ENCODE measurements around the gene HDHD5.
"Not testable (repeated sequence)": the region's sequence is repeated elsewhere in the genome, so short reads cannot be mapped to it uniquely, and the experiment has no call there.

Gene HDHD5

GRCh38 chr22:17155941-17156340, 3.1 kb downstream of the HDHD5 start:
- Histone ChIP-seq H3K27me3 (ENCODE audit: control insufficient read depth in 1 of 2, insufficient read depth in 2 of 2, low read length in 2 of 2) (no peaks in the 10 kb centered on the region), H3K27ac (ENCODE audit: low read length) (no peak overlapping the region), H3K4me1 (ENCODE audit: control insufficient read depth, insufficient read depth, low read length) (peaks cover 18% of the 10 kb centered on the region), H3K9me3 (ENCODE audit: control insufficient read depth in 2 of 2, low read length in 2 of 2) (no peaks in the 10 kb centered on the region), H3K4me3 (ENCODE audit: low read length in 2 of 2) (no peak overlapping the region), H3K9ac (ENCODE audit: low read length in 2 of 2) (no peak overlapping the region), H3K36me3 (ENCODE audit: control insufficient read depth in 2 of 2, insufficient read depth in 2 of 2, low read length in 2 of 2) (peaks cover 0 to 4% of the 10 kb centered on the region in 2 donors)

DNA sequence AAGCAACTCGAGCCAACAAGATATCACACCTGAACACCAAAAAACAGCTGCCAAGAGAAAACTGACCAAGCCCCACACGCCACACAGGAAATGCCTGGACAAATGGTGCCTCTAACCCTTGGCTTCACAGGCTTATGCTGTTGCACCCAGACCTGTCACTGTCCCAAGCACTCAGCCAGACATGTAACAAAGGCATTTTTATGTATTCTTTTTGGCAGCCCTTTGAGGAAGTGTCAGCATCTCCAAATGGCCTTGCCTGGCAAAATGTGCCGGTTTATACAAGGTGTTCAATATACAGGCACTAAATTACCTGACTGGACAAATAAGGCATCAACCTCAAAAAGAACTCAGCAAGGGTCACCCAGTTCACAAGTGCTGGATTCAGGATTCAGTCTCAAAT, 6.1 kb downstream of the HDHD5 start:
- peaks cover 10 to 14% of the 10 kb centered on the region in 2 donors for H3K36me3 ChIP-seq (ENCODE audit: control insufficient read depth in 2 of 2, insufficient read depth in 2 of 2, low read length in 2 of 2)
- H3K4me3 ChIP-seq (ENCODE audit: low read length in 2 of 2) = no peak overlapping the region
- no peaks in the 10 kb centered on the region for H3K9me3 ChIP-seq (ENCODE audit: control insufficient read depth in 2 of 2, low read length in 2 of 2)
- no peak overlapping the region for H3K9ac ChIP-seq (ENCODE audit: low read length in 2 of 2)
- H3K4me1 ChIP-seq (ENCODE audit: control insufficient read depth, insufficient read depth, low read length) = peaks cover 7% of the 10 kb centered on the region
- no peak overlapping the region for H3K27ac ChIP-seq (ENCODE audit: low read length)
- H3K27me3 ChIP-seq (ENCODE audit: control insufficient read depth in 1 of 2, insufficient read depth in 2 of 2, low read length in 2 of 2) = no peaks in the 10 kb centered on the region

- Histone ChIP-seq H3K27me3 (ENCODE audit: control insufficient read depth in 1 of 2, insufficient read depth in 2 of 2, low read length in 2 of 2) (no peaks in the 10 kb centered on the region), H3K4me3 (ENCODE audit: low read length in 2 of 2) (no peak overlapping the region), H3K36me3 (ENCODE audit: control insufficient read depth in 2 of 2, insufficient read depth in 2 of 2, low read length in 2 of 2) (peaks cover 15% of the 10 kb centered on the region in 2 donors), H3K9me3 (ENCODE audit: control insufficient read depth in 2 of 2, low read length in 2 of 2) (no peaks in the 10 kb centered on the region), H3K27ac (ENCODE audit: low read length) (no peak overlapping the region), H3K4me1 (ENCODE audit: control insufficient read depth, insufficient read depth, low read length) (peaks cover 3% of the 10 kb centered on the region), H3K9ac (ENCODE audit: low read length in 2 of 2) (no peak overlapping the region)
These were observed 6.7 kb downstream of the HDHD5 start for GRCh38 chr22:17152340-17152739.

DNA sequence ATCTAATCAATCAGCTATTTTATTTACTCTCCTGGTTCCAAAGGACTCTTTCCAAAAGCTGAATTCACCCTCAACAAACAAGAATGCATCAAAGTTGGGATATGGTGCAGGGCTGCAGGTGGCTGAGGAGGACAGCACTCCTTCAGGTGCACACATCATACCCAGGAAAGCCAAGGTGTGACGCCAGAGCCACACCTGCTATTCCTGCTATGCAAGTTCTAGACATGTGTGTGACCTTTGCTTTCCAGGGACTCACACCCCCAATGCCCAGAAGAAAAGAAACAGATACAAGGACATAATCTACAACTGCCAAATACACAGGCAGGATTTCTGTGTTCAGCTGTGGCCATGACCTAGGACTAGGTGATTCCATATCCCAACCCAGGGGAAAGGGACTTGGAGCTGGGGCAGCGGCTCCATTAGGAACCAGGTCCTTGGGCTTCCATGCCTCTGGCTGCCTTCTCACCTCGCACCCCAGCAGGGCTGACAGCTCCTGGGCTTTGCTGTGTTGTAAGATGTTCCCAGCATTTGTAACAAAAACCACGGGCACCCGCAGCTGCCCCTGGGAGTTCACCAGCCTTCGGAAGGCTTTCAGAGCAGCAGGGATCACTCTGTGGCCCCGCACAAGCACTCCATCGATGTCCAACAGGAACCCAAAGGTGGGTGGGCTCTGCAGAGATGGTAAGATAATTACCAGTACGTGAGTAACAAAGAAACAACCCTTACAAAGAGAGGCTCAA, 9.8 kb downstream of the HDHD5 start:
- Histone ChIP-seq H3K27ac (ENCODE audit: low read length) (no peak overlapping the region), H3K27me3 (ENCODE audit: control insufficient read depth in 1 of 2, insufficient read depth in 2 of 2, low read length in 2 of 2) (no peaks in the 10 kb centered on the region), H3K4me3 (ENCODE audit: low read length in 2 of 2) (no peak overlapping the region), H3K36me3 (ENCODE audit: control insufficient read depth in 2 of 2, insufficient read depth in 2 of 2, low read length in 2 of 2) (peaks cover 16 to 20% of the 10 kb centered on the region in 2 donors), H3K9me3 (ENCODE audit: control insufficient read depth in 2 of 2, low read length in 2 of 2) (no peaks in the 10 kb centered on the region), H3K9ac (ENCODE audit: low read length in 2 of 2) (no peak overlapping the region), H3K4me1 (ENCODE audit: control insufficient read depth, insufficient read depth, low read length) (peaks cover 3% of the 10 kb centered on the region)

DNA sequence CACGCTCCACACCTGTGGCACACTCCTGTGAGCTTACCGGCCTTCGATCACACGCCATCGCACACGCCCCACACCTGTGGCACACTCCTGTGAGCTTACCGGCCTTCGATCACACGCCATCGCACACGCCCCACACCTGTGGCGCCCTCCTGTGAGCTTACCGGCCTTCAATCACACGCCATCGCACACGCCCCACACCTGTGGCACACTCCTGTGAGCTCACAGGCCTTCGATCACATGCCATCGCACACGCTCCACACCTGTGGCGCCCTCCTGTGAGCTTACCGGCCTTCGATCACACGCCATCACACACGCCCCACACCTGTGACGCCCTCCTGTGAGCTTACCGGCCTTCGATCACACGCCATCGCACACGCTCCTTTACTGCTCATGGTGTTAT, 11.6 kb downstream of the HDHD5 start:
- peaks cover 20 to 37% of the 10 kb centered on the region in 2 donors for H3K36me3 ChIP-seq (ENCODE audit: control insufficient read depth in 2 of 2, insufficient read depth in 2 of 2, low read length in 2 of 2)
- not testable (repeated sequence) for H3K27me3 ChIP-seq (ENCODE audit: control insufficient read depth in 1 of 2, insufficient read depth in 2 of 2, low read length in 2 of 2); H3K9me3 ChIP-seq (ENCODE audit: control insufficient read depth in 2 of 2, low read length in 2 of 2); H3K27ac ChIP-seq (ENCODE audit: low read length); H3K9ac ChIP-seq (ENCODE audit: low read length in 2 of 2); H3K4me1 ChIP-seq (ENCODE audit: control insufficient read depth, insufficient read depth, low read length); H3K4me3 ChIP-seq (ENCODE audit: low read length in 2 of 2)

GRCh38 chr22:17145021-17145680, 13.9 kb downstream of the HDHD5 start:
- H3K27me3 ChIP-seq (ENCODE audit: control insufficient read depth in 1 of 2, insufficient read depth in 2 of 2, low read length in 2 of 2) = no peaks in the 10 kb centered on the region
- no peaks in the 10 kb centered on the region for H3K9me3 ChIP-seq (ENCODE audit: control insufficient read depth in 2 of 2, low read length in 2 of 2)
- no peaks in the 10 kb centered on the region for H3K4me1 ChIP-seq (ENCODE audit: control insufficient read depth, insufficient read depth, low read length)
- H3K36me3 ChIP-seq (ENCODE audit: control insufficient read depth in 2 of 2, insufficient read depth in 2 of 2, low read length in 2 of 2) = peaks cover 35 to 48% of the 10 kb centered on the region in 2 donors
- H3K4me3 ChIP-seq (ENCODE audit: low read length in 2 of 2) = no peak overlapping the region
- no peak overlapping the region for H3K9ac ChIP-seq (ENCODE audit: low read length in 2 of 2)
- H3K27ac ChIP-seq (ENCODE audit: low read length) = no peak overlapping the region

DNA sequence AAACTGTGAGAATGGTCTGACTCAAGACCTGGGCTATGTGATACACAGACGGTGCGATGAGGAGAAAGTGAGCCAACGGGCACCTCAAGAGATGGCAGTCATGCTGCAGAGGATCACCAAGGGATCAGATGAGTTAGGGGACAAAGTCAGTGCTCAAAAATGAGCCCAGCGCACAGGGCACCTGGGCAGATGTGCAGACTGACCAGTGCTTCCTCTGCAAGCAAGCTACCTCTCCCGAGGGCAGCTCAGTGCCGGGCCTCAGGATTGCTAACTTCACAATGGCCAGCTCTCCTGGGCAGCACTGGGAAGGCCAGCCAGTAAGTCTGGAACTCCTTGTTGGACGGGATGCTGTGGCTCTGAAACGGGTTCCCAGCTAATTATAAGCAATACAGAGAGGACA, 15.3 kb downstream of the HDHD5 start:
- no peaks in the 10 kb centered on the region for H3K9me3 ChIP-seq (ENCODE audit: control insufficient read depth in 2 of 2, low read length in 2 of 2)
- peaks cover 29 to 45% of the 10 kb centered on the region in 2 donors for H3K36me3 ChIP-seq (ENCODE audit: control insufficient read depth in 2 of 2, insufficient read depth in 2 of 2, low read length in 2 of 2)
- H3K27ac ChIP-seq (ENCODE audit: low read length) = no peak overlapping the region
- no peak overlapping the region for H3K4me3 ChIP-seq (ENCODE audit: low read length in 2 of 2)
- H3K27me3 ChIP-seq (ENCODE audit: control insufficient read depth in 1 of 2, insufficient read depth in 2 of 2, low read length in 2 of 2) = no peaks in the 10 kb centered on the region
- no peak overlapping the region for H3K9ac ChIP-seq (ENCODE audit: low read length in 2 of 2)
- H3K4me1 ChIP-seq (ENCODE audit: control insufficient read depth, insufficient read depth, low read length) = no peaks in the 10 kb centered on the region

GRCh38 chr22:17143101-17143500, 16.0 kb downstream of the HDHD5 start:
- no peak overlapping the region for H3K27ac ChIP-seq (ENCODE audit: low read length)
- H3K4me1 ChIP-seq (ENCODE audit: control insufficient read depth, insufficient read depth, low read length) = no peaks in the 10 kb centered on the region
- no peaks in the 10 kb centered on the region for H3K27me3 ChIP-seq (ENCODE audit: control insufficient read depth in 1 of 2, insufficient read depth in 2 of 2, low read length in 2 of 2)
- no peak overlapping the region for H3K9ac ChIP-seq (ENCODE audit: low read length in 2 of 2)
- peaks cover 29 to 47% of the 10 kb centered on the region in 2 donors for H3K36me3 ChIP-seq (ENCODE audit: control insufficient read depth in 2 of 2, insufficient read depth in 2 of 2, low read length in 2 of 2)
- no peaks in the 10 kb centered on the region for H3K9me3 ChIP-seq (ENCODE audit: control insufficient read depth in 2 of 2, low read length in 2 of 2)
- no peak overlapping the region for H3K4me3 ChIP-seq (ENCODE audit: low read length in 2 of 2)

DNA sequence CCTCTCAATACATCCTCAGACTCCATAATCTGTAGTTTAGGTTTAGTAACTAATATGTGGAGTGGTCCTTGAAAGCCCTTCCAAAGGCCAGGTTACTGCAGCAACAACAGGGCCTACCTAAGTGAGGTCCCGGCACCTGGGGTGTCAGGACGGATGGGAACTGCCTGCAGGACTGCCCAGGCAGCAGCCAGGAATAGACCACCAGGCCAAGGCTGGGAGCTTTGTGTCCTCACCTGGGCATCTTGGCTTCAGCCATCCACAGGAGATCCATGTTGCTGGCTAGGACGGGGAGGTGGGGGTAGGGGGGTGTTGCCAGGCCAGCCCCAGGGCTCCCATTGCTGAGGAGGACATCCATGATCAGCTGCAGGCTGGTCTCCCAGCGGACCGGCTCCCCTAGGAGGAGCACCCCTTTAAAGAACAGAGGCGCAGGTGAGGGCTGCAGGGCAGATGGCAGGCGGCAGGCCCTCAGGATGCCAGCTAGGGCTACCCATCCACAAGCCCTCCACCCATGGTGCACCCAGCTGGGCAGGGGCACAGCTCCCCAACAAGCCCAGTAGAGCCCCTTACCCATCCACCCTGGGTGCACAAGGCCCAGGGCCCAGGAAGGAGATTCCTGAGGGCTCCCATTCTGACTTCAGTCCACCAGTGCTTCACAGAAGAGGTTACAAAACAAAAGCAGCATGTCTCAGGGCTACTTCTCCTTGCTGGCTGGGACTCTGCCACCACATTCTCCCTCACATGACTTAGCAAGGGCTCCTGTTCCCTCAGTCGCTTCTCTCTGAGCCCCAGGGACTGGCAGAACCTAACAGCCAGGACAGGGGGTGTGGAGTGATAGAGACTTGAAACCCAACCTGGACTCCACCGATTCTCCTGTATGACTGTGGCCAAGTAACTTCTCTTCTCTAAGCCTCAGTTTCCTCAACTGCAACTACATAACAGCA, 18.0 kb downstream of the HDHD5 start:
- H3K36me3 ChIP-seq (ENCODE audit: control insufficient read depth in 2 of 2, insufficient read depth in 2 of 2, low read length in 2 of 2) = peaks cover 27 to 48% of the 10 kb centered on the region in 2 donors
- H3K4me1 ChIP-seq (ENCODE audit: control insufficient read depth, insufficient read depth, low read length) = no peaks in the 10 kb centered on the region
- no peak overlapping the region for H3K27ac ChIP-seq (ENCODE audit: low read length)
- H3K9me3 ChIP-seq (ENCODE audit: control insufficient read depth in 2 of 2, low read length in 2 of 2) = no peaks in the 10 kb centered on the region
- H3K9ac ChIP-seq (ENCODE audit: low read length in 2 of 2) = no peak overlapping the region
- H3K27me3 ChIP-seq (ENCODE audit: control insufficient read depth in 1 of 2, insufficient read depth in 2 of 2, low read length in 2 of 2) = no peaks in the 10 kb centered on the region
- no peak overlapping the region for H3K4me3 ChIP-seq (ENCODE audit: low read length in 2 of 2)

GRCh38 chr22:17140022-17140421, 19.1 kb downstream of the HDHD5 start:
- no peak overlapping the region for H3K4me3 ChIP-seq (ENCODE audit: low read length in 2 of 2)
- H3K4me1 ChIP-seq (ENCODE audit: control insufficient read depth, insufficient read depth, low read length) = no peaks in the 10 kb centered on the region
- H3K27me3 ChIP-seq (ENCODE audit: control insufficient read depth in 1 of 2, insufficient read depth in 2 of 2, low read length in 2 of 2) = no peaks in the 10 kb centered on the region
- H3K27ac ChIP-seq (ENCODE audit: low read length) = no peak overlapping the region
- no peaks in the 10 kb centered on the region for H3K9me3 ChIP-seq (ENCODE audit: control insufficient read depth in 2 of 2, low read length in 2 of 2)
- no peak overlapping the region for H3K9ac ChIP-seq (ENCODE audit: low read length in 2 of 2)
- peaks cover 27 to 45% of the 10 kb centered on the region in 2 donors for H3K36me3 ChIP-seq (ENCODE audit: control insufficient read depth in 2 of 2, insufficient read depth in 2 of 2, low read length in 2 of 2)
